Chondrocyte (in vitro differentiated cells): ENCODE results near the gene SS18L1. TPM values are rescaled to one million over a fixed set of nuclear protein-coding genes. Genes with fewer than 3 reads are reported as not detected.

Experiments
- DNase-seq: peaks from one replicate; pipeline ENCODE4 v3.0.0; 2021; ENCODE audit warnings: mixed read lengths, low spot score
- H3K27ac Mint-ChIP-seq: one replicate; pipeline ENCODE4 v1.8.0; 2021; ENCODE audit warnings: mild to moderate bottlenecking, moderate library complexity, mixed read lengths; ENCODE audit not compliant: unreplicated experiment
- H3K27me3 Mint-ChIP-seq: 2 replicates; pipeline ENCODE4 v1.8.0; 2021; ENCODE audit warnings: low read depth, mixed read lengths
- H3K36me3 Mint-ChIP-seq: 2 replicates; pipeline ENCODE4 v1.8.0; 2021; ENCODE audit warnings: low read depth, mixed read lengths
- H3K4me1 Mint-ChIP-seq: 2 replicates; pipeline ENCODE4 v1.8.0; 2021; ENCODE audit warnings: low read depth, mild to moderate bottlenecking, mixed read lengths
- H3K4me3 Mint-ChIP-seq: one replicate; pipeline ENCODE4 v1.8.0; 2021; ENCODE audit warnings: mild to moderate bottlenecking, moderate library complexity, mixed read lengths; ENCODE audit not compliant: unreplicated experiment
- H3K9me3 Mint-ChIP-seq: 2 replicates; pipeline ENCODE4 v1.8.0; 2021; ENCODE audit warnings: low read depth, mixed read lengths
- total RNA-seq: library from RNA; stranded (reverse); gene quantifications from 3 replicates; pipeline ENCODE4 v1.2.1, GENCODE V29; 2021
- TF ChIP-seq, protein P1 (sequence below): fragments of 200-600 bp; sonication (generic); IDR thresholded peaks from 2 replicates; pipeline ENCODE4 v1.5.0; 2021; ENCODE audit warnings: antibody characterized with exemption, mild to moderate bottlenecking, moderate library complexity

The SS18L1 gene
- total RNA-seq, 1 donor from 2014 or later, result 13.4 TPM

DNA sequence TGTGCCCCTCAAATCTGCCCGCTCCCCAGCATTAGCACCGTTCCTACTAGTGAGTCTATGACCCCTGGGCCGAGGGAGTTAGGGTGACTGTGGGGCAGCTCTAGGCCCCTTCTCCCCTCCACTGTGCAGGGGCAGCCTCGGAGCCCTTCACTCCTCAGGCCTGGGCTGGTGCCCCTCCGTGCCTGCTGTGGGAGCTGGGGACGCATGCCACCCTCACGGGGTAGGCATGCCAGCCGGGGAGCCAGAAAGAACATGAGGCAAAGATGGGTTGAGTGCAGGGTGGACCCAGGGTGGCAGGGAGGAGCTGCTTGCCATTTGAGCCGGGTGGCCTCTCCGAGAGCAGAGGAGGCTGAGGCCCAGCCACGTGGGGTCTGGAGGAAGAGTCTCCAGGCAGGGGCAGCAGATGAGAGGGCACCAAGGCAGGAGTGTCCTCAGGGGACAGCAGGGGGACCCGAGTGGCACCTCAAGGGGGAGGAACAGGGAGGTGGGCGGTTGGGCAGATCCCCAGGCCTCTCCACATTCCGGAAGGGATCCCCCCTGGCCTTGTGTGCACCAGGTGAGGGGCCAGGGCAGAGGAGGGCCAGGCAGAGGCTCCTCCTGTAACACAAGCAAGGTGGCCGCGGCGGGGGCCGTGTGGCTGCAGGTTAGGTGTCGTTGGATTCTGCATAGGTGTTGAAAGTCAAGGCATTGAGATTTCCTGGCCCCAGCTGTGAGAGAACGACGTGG is 39.9 kb upstream of the SS18L1 start:
- H3K27me3 Mint-ChIP-seq, result no peaks in the 10 kb centered on the region
- peaks cover 10% of the 10 kb centered on the region for H3K36me3 Mint-ChIP-seq
- TF ChIP-seq, protein P1, sequence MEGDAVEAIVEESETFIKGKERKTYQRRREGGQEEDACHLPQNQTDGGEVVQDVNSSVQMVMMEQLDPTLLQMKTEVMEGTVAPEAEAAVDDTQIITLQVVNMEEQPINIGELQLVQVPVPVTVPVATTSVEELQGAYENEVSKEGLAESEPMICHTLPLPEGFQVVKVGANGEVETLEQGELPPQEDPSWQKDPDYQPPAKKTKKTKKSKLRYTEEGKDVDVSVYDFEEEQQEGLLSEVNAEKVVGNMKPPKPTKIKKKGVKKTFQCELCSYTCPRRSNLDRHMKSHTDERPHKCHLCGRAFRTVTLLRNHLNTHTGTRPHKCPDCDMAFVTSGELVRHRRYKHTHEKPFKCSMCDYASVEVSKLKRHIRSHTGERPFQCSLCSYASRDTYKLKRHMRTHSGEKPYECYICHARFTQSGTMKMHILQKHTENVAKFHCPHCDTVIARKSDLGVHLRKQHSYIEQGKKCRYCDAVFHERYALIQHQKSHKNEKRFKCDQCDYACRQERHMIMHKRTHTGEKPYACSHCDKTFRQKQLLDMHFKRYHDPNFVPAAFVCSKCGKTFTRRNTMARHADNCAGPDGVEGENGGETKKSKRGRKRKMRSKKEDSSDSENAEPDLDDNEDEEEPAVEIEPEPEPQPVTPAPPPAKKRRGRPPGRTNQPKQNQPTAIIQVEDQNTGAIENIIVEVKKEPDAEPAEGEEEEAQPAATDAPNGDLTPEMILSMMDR, result no peak
- peaks cover 19% of the 10 kb centered on the region for H3K9me3 Mint-ChIP-seq
- H3K4me1 Mint-ChIP-seq, result no peaks in the 10 kb centered on the region
- DNase-seq, result no peak
- H3K27ac Mint-ChIP-seq, result no peak overlapping the region
- H3K4me3 Mint-ChIP-seq, result no peak overlapping the region

DNA sequence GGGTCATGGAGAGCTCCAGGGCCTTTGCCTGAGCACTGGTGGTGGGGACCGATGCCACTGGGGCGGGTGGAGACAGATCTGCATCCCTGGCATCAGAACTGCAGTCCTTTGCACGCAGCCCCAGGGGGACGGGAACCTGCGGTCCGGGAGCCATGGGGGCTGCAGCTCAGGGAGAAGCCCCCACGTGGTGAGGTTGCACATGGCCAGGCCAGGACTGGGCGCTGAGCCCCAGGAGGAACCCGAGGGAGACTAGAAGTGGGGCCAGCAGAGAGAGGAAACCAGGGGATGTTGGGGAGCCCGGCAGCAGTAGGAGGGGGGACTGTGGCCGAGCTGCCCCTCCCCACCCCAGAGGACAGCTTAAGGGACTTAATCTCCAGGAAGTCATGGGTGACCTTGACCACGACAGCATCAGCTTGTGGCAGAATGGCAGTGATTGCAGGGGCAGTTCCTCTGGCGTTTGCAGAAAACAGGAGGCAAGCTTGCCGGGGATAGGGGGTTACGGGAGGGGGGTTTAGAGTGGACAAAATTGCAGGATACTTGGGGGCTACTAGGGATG is 39.3 kb upstream of the SS18L1 start:
- Mint-ChIP-seq H3K27me3 (no peaks in the 10 kb centered on the region), H3K9me3 (peaks cover 25% of the 10 kb centered on the region)

DNA sequence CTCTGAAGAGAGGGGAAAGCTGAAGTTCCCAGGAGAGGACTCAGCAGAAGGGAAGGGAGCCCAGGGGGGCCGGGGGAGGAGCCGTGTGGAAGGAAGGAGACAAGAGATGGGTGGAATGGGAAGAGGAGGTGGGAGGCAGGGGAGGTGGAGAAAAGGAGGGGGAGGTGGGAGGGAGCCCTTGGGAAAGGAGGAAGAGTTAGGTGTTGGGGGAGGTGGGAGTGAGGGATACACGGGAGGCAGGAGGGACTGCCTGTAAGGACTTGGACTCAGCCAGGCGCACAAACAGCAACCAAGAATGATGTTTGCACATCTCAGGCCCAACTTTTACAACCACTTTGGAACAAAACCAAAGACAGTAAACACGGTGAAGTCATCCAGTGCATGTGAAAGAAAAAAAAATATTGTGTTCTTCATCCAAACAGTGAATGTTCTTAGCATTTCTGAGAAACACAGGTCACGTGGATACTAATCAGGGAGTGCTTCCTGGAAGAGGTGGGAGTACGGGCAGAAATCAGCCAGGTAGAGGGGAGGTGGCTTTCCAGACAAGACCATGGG is 38.7 kb upstream of the SS18L1 start:
- DNase-seq, result no peak
- H3K4me3 Mint-ChIP-seq, result no peak overlapping the region
- H3K4me1 Mint-ChIP-seq, result no peaks in the 10 kb centered on the region
- H3K27me3 Mint-ChIP-seq, result no peaks in the 10 kb centered on the region
- TF ChIP-seq, protein P1, result no peak
- peaks cover 13% of the 10 kb centered on the region for H3K36me3 Mint-ChIP-seq
- H3K9me3 Mint-ChIP-seq, result peaks cover 28% of the 10 kb centered on the region
- no peak overlapping the region for H3K27ac Mint-ChIP-seq

More for the DNA sequence above, 39.3 kb upstream of the SS18L1 start:
- Mint-ChIP-seq H3K36me3 (peaks cover 13% of the 10 kb centered on the region), H3K27ac (no peak overlapping the region), H3K4me1 (no peaks in the 10 kb centered on the region), H3K4me3 (no peak overlapping the region)
- DNase-seq, result no peak
- TF ChIP-seq, protein P1, result no peak

DNA sequence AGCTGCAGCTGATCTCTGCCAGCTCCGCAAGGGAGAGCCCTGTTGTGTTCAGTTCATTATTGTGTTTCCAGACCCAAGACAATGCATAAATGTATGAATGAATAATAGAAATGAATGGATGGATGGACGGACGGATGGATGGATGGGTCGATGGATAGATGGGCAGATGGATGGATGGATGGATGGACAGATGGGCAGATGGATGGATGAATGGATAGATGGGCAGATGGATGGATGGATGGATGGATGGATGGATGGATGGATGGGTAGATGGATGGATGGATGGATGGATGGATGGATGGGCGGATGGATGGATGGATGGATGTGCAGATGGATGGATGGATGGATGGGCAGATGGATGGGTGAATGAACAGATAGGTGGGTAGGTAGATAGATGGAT is 38.0 kb upstream of the SS18L1 start:
- Mint-ChIP-seq H3K27ac (no peak overlapping the region), H3K4me1 (no peaks in the 10 kb centered on the region), H3K9me3 (peaks cover 31% of the 10 kb centered on the region), H3K36me3 (peaks cover 14% of the 10 kb centered on the region), H3K27me3 (no peaks in the 10 kb centered on the region), H3K4me3 (no peak overlapping the region)
- DNase-seq, result no peak
- TF ChIP-seq, protein P1, result no peak

DNA sequence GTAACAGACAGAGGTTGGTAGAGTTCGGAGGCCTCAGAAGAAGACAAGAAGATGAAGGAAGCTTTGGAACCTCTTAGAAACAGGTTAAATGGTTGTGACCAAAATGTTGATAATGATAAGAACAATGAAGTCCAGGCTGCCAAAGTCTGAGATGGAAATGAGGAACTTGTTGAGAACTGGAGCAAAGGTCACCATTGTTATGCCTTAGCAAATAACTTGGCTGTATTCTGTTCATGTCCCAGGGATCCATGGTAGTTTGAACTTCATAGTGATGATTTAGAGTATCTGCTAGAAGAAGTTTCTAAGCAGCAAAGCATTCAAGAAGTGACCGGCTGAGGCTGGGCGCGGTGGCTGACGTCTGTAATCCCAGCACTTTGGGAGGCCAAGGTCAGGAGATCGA is 32.4 kb upstream of the SS18L1 start:
- Mint-ChIP-seq H3K27me3 (peaks cover 7% of the 10 kb centered on the region), H3K4me1 (no peaks in the 10 kb centered on the region)

More for the DNA sequence above, 32.4 kb upstream of the SS18L1 start:
- Mint-ChIP-seq H3K9me3 (peaks cover 25% of the 10 kb centered on the region), H3K36me3 (peaks cover 10% of the 10 kb centered on the region), H3K4me3 (no peak overlapping the region), H3K27ac (no peak overlapping the region)
- DNase-seq, result no peak
- TF ChIP-seq, protein P1, result no peak
